A549 (cell line): ENCODE measurements around the gene CHML.

ENCODE experiments used
- KDM1A ChIP-seq: fragments of 200-600 bp; sonication (generic); IDR thresholded peaks from 2 replicates; pipeline ENCODE4 v1.6.1; 2016; ENCODE audit warnings: low read depth, mild to moderate bottlenecking
- PBX3 ChIP-seq: IDR thresholded peaks from 2 replicates; pipeline ENCODE4 v1.6.1; 2012
- POLR2A ChIP-seq: IDR thresholded peaks from 2 replicates; pipeline ENCODE4 v1.6.1; 2012; ENCODE audit warnings: mild to moderate bottlenecking, low read length
- POLR2AphosphoS2 ChIP-seq: conservative IDR thresholded peaks from 2 replicates; pipeline ENCODE4 v1.6.1; 2012; ENCODE audit warnings: low read length, improper control_type of control experiment, inconsistent platforms
- TF ChIP-seq, protein P1 (sequence below): fragments of >200 bp; sonication (Bioruptor Twin); formaldehyde crosslinking; IDR thresholded peaks from 3 replicates; pipeline ENCODE4 v1.5.1; 2016

- TF ChIP-seq, protein P1, sequence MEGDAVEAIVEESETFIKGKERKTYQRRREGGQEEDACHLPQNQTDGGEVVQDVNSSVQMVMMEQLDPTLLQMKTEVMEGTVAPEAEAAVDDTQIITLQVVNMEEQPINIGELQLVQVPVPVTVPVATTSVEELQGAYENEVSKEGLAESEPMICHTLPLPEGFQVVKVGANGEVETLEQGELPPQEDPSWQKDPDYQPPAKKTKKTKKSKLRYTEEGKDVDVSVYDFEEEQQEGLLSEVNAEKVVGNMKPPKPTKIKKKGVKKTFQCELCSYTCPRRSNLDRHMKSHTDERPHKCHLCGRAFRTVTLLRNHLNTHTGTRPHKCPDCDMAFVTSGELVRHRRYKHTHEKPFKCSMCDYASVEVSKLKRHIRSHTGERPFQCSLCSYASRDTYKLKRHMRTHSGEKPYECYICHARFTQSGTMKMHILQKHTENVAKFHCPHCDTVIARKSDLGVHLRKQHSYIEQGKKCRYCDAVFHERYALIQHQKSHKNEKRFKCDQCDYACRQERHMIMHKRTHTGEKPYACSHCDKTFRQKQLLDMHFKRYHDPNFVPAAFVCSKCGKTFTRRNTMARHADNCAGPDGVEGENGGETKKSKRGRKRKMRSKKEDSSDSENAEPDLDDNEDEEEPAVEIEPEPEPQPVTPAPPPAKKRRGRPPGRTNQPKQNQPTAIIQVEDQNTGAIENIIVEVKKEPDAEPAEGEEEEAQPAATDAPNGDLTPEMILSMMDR = no peak
- no peak for TF ChIP-seq PBX3
- no peak for TF ChIP-seq POLR2AphosphoS2
- no peak for TF ChIP-seq POLR2A
- TF ChIP-seq KDM1A = no peak
Measured at GRCh38 chr1:241652012-241652411, 11.8 kb upstream of the CHML start, which contains the start of gene WDR64.
